ENCODE measurements around the gene LAMA2.
"Not testable (repeated sequence)": the region's sequence is repeated elsewhere in the genome, so short reads cannot be mapped to it uniquely, and the experiment has no call there.

LAMA2 gene

DNA sequence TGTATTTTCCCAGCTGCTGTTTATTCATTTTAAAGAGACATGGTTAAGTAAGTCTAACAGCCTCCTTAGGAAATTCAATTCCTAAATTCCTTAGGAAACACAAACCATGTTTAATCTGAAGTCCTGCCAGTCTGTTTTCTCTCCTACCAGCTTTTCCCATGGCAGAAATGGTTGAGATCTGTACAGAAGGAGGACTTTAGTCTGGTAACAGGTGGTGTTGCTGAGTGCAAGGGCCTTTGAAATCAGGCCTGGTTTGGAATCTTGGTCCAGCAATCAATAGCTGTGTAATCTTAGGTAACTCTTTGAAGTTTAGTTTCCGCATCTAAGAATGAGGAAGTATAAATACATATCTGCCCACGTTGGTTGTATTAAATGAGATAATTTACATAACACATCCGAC is 232.5 kb downstream of the LAMA2 start:
- DNase-seq (ENCODE audit: low spot score) = no peak

GRCh38 chr6:129117355-129117754 is 234.4 kb downstream of the LAMA2 start:
- DNase-seq (ENCODE audit: low spot score) = no peak

DNA sequence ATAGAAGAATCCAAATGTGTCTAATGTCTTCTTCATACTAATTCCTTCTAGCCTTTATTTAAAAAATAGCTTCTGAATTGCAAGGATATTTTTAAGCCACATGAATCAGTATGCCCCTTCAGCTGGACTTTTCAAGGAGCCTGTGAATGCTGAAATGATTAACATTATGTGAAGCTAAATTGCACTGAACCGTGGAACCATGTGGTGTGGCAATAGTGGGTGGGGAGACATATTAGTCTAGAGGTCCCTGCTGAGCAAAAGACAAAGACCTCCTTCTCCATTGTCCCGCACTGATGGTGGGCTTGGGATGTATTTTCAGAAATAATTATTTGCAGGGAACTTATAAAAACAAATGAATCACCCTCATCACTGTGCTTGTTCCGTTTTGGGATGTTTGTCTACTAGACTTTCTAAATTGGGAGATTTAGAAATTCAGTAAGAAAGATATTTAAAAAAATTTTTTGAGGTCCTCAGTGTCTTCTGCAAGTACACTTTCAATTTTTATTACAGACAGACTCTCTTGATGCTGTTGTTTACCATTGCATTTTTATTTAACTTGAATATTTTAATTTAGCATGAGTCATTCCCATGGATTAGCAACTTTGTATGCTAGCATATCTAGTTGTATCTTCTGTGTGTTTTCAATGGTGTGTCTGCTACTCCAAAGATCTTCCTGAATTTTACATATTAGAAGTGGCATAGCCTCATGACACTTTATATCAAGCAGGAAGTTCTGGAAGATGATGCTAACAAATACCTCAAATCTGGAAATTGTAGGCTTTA is 238.1 kb downstream of the LAMA2 start:
- no peak for DNase-seq (ENCODE audit: low spot score)

DNA sequence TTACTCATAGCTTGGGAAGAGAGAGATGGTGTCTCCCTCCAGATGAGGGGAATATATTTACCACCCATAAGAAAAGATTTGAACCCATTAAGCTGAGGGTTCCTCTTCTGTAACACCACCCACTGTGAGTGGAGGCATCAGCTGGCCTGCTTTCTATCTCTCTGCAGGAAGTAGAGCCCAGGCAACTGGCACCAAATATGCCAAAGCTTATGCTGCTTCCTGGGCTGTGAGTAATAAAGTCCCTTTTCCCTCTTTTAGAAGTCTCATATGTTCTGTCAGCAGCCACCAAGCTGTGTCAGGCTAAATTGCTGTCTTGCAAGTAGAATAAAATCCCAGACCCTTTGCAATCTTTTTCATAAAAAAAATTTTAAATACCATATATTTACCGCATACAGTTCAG is 241.4 kb downstream of the LAMA2 start:
- DNase-seq (ENCODE audit: low spot score) = no peak

DNA sequence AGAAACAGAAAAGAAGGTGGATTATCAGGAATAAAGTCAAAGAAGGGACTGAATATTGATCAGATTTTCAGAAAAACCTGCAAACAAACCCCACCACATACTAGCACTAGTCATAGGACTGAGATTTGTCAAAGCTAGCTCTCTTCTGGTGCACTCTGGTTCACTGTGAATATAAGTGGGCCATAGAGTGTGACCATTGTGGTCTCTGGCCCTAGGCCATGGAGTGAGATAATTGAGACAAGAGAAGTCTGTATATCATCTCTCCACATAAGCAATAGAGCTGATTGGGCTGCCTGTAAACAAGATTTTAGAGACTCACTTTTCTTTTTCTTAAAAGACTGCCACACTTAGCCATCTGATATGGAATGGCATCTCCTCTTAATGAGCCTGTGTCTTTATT is 247.2 kb downstream of the LAMA2 start:
- DNase-seq (ENCODE audit: low spot score) = no peak

GRCh38 chr6:129130959-129131681 is 248.2 kb downstream of the LAMA2 start:
- DNase-seq (ENCODE audit: low spot score) = no peak

GRCh38 chr6:129133770-129134192 is 250.8 kb downstream of the LAMA2 start:
- no peak for DNase-seq (ENCODE audit: low spot score)

- DNase-seq (ENCODE audit: low spot score) = no peak
Measured at GRCh38 chr6:129134535-129134934, 251.6 kb downstream of the LAMA2 start.

DNA sequence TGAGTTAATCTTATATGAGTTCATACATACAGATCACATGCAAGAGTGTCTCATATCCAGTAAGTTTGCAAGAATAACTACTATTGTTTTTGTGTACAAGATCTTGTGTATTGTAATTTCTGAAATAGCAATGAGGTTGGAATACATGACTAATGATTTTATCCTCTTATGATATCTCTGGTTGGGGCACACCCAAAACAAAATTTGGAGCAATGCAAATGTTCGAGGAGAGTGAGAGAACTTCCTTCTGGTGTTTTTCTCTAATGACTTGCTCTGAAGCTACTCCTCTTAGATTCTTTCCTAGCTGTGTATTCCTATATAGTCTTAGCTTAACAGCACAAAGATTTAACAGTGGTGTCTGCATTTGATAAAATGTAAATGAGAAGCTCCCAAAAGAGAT is 252.5 kb downstream of the LAMA2 start:
- no peak for DNase-seq (ENCODE audit: low spot score)

DNA sequence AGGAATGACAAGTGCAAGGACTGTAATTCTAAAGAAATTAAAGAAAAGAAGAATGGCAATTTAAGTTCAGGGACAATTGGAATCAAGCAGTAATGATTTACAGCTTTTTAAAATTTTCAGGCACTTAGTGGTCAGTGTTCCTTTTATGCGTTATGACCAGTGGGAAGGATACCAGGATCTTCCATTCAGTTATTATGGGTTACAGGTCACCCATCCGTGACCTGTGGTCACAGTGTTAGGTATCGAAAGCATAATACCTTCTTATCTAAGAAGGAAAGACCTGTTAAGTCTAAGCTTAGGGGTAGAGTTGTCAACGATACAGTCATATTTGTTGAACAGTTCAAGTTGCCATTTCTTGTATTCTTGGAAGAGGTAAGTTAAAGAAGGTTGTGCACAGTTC is 253.8 kb downstream of the LAMA2 start:
- no peak for DNase-seq (ENCODE audit: low spot score)

DNA sequence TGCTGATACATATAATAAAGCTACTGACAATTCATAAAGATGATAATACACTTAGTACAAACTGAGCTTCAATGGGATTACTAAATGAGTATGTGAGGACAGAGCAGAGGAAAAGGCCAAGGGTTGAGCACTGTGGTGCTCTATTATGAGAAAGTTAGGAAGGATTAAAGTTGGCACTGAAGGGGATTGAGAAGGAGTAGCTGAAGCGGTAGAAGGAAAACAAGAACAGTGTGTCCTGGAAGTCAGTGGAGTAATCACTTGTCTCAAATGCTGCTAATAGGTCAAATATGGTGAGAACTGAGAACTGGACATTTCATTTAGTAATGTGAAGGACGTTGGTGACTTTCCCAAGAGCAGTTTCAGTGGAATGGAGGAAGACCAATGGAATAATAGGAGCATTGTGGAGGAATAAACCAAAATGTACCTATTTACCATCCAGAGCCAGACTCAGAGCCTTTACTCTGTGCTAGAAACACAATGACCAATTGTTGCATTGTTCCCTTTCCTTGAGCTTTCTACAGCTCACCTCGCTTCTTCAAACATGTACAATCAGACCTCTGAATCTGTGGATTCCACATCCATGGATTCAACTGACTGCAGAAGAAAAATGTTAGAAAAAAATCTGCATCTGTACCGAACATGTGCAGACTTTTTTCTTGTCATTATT is 255.9 kb downstream of the LAMA2 start:
- DNase-seq (ENCODE audit: low spot score) = no peak

DNA sequence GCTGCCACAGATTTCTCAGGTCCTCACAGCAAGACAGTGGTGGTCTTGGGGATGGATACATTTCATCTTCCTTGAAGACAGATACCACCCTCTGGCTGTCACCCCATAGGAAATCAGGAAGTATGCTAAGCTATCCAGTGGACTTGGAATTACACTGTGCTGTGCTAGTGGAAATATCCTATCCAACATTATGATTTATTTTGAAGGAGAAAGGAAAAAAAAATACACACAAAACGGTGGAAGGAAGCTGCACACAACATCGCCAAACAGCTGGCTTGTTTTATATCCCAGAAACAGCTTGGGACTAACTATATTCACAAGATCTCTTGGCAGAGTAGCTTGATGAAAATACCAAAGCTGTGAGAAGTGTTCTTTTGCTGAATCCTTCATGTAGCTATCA is 257.6 kb downstream of the LAMA2 start:
- DNase-seq (ENCODE audit: low spot score) = no peak

DNA sequence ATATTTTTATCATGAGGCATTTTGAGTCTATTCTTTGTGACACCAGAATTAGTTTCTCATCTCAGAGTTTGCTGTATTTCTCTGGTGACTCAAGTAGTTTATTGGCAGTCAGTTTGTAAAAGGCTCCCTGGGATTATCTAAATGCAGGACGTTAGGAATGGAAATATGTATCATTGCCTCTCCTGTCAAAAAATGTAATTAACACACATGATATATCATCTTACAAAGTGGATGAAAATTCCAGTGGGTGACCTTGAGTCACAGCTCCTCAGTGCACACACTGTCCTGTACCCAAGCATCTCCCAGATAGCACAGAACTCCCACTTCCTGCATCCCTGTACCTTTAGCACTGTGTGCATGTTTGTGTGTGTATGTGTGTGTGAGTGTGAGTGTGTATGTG is 258.6 kb downstream of the LAMA2 start:
- no peak for DNase-seq (ENCODE audit: low spot score)

DNA sequence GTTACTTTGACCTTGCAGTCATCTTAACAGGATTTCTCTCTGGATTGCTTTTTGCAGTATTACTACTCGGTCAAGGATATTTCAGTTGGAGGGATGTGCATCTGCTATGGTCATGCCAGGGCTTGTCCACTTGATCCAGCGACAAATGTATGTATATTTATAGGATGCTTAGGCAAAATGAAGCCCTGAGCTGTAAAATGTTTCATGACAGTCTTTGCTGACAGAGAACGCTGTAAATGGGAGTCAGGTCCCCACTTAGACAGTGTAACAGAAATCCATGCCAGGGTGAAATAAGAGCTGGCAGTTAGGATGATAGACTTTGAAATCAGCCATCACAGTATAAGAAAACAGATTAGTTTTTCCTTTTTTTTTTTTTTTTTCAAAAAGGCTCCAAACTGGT is 264.0 kb downstream of the LAMA2 start:
- DNase-seq (ENCODE audit: low spot score) = no peak

GRCh38 chr6:129150507-129150906 is 267.6 kb downstream of the LAMA2 start:
- no peak for DNase-seq (ENCODE audit: low spot score)

- DNase-seq (ENCODE audit: low spot score) = no peak
Measured at GRCh38 chr6:129153257-129153656, 270.3 kb downstream of the LAMA2 start.

DNA sequence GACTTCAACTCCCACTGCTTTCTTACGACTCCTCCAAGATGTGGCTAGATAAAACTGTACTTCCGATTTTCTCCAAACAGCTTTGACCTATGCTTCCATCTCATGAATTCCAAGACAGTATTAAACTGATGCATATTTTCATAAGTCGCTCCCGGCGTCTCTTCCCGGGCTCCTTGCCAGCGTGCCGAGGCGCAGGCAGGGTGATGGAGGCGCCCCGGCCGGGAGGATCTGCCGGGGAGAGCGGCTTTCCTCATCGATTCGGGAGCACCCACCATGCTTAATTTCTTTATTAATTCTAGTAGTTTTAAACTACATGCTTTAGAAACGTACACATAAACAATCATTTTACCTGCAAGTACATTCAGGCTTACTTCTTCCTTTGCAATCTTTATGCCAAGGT is 276.3 kb downstream of the LAMA2 start:
- DNase-seq (ENCODE audit: low spot score) = not testable (repeated sequence)

DNA sequence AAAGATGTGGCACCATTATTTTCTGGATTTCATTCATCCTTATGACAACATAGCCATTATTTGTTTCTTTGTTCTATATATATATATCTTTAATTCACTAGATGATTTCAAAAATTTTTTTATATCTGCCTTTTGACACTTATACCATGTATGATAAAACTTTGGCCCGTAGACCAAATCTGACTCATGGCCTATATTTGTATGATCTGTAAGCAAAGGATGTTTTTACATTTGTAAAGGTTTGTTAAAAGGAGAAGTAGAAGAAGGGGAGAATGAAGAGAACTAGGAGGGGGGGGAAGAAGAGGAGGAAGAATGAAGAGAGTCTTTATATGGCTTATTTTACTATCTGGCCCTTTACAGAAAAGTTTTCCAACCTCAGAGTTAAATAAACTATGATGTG is 279.7 kb downstream of the LAMA2 start:
- no peak for DNase-seq (ENCODE audit: low spot score)

DNA sequence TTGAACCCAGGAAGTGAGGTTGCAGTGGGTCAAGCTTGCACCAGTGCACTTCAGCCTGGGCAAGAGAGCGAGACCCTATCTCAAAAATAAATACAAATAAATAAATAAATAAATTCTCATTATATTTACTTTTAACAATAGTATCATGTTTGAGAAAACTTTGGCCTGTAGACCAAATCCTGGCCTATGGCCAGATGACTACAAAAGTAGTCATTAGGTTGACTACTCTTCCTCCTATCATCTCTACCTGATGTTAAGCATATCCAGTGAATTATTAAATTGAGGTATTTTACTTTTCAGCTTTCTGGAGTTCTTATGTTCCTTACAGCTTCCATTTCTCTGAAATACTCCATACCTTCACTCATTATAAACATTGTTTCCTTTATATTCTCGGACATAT is 280.6 kb downstream of the LAMA2 start:
- no peak for DNase-seq (ENCODE audit: low spot score)

GRCh38 chr6:129164032-129164431 is 281.1 kb downstream of the LAMA2 start:
- DNase-seq (ENCODE audit: low spot score) = no peak

GRCh38 chr6:129172279-129172995 is 289.5 kb downstream of the LAMA2 start:
- DNase-seq (ENCODE audit: low spot score) = not testable (repeated sequence)

DNA sequence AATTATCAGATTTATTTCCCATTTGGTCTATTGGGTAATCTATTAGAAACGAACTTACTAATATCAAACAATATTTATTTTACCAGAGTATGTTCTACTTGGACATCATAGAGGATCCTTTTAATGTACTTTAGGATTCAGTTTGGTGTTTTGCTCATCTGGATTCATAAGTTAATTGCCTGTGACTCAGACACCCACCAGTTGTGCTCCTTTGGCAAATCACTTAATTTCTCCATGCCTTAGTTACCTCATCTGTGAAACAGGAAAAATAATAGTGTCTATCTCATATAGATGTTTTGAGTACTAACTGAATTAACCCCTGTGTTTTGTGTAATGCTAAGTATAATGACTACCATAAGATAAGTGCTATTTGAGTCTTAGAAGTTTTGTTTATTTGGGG is 292.1 kb downstream of the LAMA2 start:
- no peak for DNase-seq (ENCODE audit: low spot score)
